HFF-Myc (cell line): Measurements from ENCODE around the gene BICRA.

Experiments
- DNase-seq: peaks from one replicate; pipeline ENCODE4 v3.0.0-alpha.2; 2011; ENCODE audit warnings: low read depth; ENCODE audit errors: extremely low read depth
- H3K4me3 ChIP-seq: replicated peaks from 2 replicates; pipeline ENCODE4 v1.5.1; 2011; ENCODE audit warnings: low read depth, mild to moderate bottlenecking, control low read depth, low read length
- TF ChIP-seq, protein P1 (sequence below): IDR thresholded peaks from 2 replicates; pipeline ENCODE4 v1.5.1; 2012; ENCODE audit warnings: mild to moderate bottlenecking, low read depth, low read length, control low read depth; ENCODE audit errors: missing control alignments

BICRA gene

DNA sequence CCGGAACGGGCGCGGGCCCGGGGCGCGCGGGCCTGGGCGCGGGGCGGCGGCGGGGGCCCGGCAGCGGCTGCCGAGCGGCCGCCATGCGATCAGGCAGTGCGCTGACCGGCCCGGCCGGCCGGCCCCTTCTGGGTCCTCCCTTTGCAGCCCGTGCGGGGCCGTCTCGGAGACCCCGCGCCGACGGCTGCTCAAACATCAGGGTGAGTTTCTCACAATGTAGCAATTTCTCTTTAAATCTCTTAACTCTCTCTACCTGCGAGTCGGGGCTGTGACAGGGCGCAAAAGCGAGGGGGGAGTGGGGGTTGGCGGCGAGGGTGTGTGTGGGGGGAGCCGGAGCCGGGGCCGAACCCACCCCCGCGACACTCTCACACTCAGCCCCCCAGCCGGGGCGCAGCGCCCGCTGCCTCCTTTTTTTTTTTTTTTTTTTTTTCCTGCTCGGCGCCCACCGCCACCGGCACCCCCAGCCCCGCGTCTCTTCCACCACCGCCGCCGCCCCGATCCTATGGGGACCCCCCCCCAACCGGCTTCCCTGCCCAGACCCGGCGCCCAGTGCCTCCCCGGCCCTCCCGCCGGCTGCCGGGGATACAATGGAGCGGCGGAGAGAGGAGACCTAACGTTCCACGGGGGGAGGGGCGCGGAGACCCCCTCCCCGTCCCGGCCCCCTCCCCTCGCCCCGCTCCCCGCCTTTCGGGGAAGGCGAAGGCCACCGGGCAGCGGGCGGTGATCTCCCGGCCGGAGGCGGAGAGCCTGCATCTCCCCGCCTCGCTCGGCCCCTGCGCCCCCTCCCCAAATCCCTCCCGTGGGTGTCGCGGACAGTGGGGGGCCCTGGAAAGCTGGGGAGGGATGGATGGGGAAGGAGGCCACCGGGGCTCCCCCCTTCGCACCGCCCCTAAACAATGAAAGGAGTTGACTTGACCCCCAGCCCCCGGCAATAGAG lies at the start of gene BICRA:
Gene BICRA, plus strand, starts transcription at position 166 of the 937 bp plus-strand sequence. CDS start 64,441 bp downstream, outside the sequence.
- peak within 1 kb of the TSS; percentile 95 for H3K4me3 ChIP-seq

DNA sequence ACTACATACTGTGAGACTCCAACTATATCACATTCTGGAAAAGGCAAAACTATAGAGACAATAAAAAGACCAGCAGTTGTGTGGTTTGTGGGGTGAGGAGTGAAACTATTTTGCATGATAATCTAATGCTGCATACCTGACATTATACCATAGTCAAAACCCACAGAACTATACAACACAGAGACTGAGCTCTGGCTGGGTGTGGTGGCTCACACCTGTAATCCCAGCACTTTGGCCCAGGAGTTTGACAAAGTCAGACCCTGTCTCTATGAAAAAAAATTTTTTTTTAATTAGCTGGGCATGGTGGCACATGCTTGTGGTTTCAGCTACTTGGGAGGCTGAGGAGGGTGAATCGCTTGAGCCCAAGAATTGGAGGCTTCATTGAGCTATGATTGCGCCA lies 47.9 kb upstream of the BICRA start:
- no peak for DNase-seq
- TF ChIP-seq, protein P1, sequence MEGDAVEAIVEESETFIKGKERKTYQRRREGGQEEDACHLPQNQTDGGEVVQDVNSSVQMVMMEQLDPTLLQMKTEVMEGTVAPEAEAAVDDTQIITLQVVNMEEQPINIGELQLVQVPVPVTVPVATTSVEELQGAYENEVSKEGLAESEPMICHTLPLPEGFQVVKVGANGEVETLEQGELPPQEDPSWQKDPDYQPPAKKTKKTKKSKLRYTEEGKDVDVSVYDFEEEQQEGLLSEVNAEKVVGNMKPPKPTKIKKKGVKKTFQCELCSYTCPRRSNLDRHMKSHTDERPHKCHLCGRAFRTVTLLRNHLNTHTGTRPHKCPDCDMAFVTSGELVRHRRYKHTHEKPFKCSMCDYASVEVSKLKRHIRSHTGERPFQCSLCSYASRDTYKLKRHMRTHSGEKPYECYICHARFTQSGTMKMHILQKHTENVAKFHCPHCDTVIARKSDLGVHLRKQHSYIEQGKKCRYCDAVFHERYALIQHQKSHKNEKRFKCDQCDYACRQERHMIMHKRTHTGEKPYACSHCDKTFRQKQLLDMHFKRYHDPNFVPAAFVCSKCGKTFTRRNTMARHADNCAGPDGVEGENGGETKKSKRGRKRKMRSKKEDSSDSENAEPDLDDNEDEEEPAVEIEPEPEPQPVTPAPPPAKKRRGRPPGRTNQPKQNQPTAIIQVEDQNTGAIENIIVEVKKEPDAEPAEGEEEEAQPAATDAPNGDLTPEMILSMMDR, result no peak
- H3K4me3 ChIP-seq, result no peak overlapping the region

More for the DNA sequence above, at the start of gene BICRA:
- TF ChIP-seq, protein P1, result no peak
- DNase-seq, result peak; percentile 32

DNA sequence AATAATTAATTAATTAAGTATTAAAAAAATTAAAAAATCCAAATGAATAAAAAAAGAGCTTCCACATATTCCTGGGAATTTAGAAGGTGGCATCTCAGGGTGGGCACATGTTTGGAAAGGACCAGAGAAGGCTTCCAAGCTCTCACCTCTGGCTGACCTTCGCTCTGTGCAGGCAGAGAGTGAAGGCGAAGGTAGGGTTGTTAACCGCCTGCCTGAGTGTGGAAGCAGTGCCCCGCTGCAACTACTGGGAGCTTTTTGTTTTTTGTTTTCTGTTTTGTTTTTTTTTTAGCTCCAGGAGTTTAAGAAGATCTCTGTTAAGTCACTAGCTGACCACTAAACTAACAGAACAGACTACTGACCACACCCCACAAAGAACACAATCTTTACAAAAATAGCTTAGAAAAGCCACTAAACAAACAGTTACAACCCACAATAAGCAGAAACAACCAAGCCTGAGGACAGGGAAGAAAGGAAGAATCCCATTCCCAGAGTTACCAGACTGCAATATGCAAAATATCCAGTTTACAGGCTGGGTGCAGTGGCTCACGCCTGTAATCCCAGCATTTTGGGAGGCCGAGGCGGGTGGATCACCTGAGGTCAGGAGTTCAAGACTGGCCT lies 47.4 kb upstream of the BICRA start:
- no peak overlapping the region for H3K4me3 ChIP-seq
- DNase-seq, result no peak
- TF ChIP-seq, protein P1, result no peak

DNA sequence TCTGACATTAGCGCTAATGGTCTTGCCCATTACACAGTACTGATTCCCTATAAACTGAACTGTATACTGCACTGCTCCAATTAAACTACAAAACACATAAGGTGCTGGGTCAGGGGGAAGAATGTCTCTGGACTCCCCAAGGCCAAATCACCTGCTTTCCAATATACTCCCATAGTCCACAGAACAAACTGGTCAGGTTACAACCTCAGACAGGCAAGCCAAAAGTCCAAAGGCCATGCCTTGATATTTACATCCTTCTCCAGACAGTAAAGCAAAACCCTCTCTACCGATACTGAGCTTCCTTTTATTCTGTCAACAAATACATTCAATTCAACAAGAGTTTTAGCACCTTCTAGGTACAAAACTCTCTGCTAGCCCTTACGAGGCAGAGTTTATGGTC lies 44.9 kb upstream of the BICRA start:
- no peak overlapping the region for H3K4me3 ChIP-seq
- TF ChIP-seq, protein P1, result no peak
- DNase-seq, result no peak

DNA sequence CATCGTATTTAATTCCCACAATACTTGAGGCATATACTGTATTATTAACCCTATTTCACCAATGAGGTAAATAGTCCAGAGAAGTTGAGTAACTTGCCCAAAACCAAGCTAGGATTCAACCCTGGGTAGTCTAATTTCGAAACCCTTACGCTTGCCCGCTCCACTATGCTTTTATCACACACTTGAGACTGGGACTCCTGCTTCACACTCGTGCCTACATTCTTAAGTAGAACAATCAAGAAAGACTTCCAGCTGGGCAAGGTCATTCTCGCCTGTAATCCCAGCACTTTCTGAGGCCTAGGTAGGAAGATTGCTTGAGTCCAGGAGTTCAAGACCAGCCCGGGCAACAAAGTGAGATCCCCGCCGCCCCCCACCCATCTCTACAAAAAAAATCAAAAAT lies 39.6 kb upstream of the BICRA start:
- DNase-seq, result no peak
- H3K4me3 ChIP-seq, result no peak overlapping the region
- TF ChIP-seq, protein P1, result no peak

DNA sequence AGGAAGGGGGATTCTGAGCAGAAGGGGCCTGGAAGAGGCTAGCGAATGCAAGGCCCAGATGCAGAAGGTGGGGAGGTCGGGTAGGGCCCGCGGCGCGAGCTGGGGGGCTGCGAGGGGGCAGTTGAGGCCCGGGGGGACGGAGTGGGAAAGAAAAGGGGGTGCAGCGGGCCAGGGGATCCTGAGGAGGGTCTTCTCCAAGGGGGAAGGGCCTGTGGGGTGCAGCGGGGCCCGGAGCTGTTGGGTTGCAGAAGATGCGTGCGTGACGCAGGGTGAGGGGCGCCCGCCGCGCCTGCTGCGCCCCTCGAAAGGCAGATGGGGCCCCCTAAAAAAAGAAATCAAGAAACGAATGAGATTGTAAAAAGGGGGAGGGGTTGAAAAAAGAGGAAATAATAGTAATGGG lies 36.3 kb upstream of the BICRA start:
- TF ChIP-seq, protein P1, result no peak
- no peak overlapping the region for H3K4me3 ChIP-seq
- no peak for DNase-seq
